Stimulated activated CD8-positive, alpha-beta memory T cell treated with anti-CD3 and anti-CD28 coated beads, Interleukin-2, amount 100 ng/mL, for 1 hour (primary cell): ENCODE results near the gene BANP.
"Not testable (repeated sequence)": the region's sequence is repeated elsewhere in the genome, so short reads cannot be mapped to it uniquely, and the experiment has no call there.

Experiments used
- DNase-seq, 2 donors: peaks; one replicate each; pipeline ENCODE4 v3.0.0-alpha.2; 2020; ENCODE audit warnings: low read depth in 2 of 2

The BANP gene

DNA sequence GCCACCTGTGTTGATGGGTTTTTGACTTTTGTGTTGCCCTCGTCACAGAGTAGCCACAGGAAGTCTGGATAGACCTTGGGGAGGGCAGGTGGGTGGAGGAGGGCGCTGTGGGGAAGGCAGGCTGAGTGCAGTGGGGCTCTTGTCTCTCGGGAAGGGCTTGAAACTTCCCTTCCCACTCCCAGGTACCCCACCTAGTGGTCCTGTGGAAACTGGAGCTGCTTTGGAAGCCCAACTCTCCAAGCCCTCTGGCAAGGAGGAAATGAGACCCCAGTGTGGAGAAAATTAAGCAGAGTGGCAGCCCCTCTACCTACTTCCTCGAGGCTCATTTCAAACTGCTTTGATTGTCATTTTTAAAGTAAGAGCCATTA lies 24.1 kb upstream of the BANP start:
- no peak for DNase-seq

DNA sequence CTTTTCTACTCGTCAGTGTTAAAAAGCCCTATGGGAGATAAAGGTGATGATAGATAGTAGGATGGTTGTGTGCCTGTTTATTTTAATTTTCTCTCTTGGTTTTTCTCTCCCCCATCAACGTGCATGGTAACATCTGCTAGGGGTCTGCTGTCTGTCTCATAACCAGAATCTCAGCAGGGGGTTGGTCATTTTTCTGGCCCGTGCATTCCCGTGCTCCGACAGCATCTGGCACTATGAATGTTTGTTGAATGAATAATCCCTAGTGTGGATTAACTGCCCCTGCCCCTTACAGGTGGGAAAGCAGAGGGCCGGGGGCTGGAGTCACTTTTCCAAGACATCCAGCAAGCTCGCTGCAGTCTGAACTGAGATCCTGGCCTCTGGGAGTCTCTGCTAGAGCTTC lies 21.2 kb upstream of the BANP start:
- no peak for DNase-seq

- DNase-seq = no peak
Measured at GRCh38 chr16:87930456-87930855, 20.8 kb upstream of the BANP start.

DNA sequence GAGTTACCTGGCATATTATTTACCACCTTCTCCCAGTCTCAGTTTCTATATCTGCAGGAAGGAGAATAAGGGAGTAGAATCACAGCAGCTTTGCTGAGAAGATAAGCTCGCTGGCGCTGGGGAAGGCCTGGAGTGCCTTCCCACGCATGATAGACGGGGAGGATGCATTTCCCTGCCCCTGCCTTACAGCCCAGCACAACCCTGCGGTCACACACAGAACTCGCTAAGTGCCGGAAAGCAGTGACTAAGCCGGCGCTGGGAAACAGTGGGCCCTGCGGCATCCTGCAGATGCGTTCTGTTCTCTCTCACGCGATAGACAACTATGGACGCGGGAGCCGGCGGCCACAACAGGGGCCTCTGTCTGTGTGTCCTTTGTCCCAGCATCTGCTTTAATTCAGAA lies 19.7 kb upstream of the BANP start:
- no peak for DNase-seq

DNA sequence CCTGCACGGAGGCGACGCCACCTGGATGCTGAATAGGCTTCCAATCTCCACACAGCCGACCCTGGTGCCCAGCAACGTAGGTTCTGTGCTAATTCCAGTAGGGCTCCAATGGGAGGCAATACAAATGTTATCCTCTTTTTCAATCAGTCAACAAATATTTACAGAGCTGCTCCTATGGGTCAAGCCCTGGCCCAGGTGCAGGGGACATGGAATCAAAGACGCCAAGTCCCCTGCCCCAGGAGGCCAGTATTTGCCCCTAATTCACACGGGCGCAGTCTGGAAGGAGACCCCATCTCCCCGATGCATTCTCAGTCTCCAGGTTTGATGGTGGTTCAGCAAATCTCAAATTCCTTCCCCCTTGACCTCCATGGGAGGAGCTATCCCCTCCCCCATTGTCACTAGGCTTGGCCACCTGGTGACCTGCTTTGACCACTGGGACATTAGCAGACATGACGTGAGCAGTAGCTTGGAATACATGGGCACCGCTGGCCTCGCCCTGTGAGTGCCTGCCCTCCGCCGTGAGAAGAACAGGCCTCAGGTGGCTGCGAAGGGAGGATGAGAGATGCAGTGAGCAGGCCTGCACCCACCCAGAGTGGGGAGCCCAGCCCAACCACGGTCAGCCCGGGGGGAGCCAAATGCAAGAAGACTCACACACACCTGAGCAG lies 18.6 kb upstream of the BANP start:
- DNase-seq = not testable (repeated sequence)

GRCh38 chr16:87933140-87933495 lies 18.1 kb upstream of the BANP start:
- DNase-seq = no peak

DNA sequence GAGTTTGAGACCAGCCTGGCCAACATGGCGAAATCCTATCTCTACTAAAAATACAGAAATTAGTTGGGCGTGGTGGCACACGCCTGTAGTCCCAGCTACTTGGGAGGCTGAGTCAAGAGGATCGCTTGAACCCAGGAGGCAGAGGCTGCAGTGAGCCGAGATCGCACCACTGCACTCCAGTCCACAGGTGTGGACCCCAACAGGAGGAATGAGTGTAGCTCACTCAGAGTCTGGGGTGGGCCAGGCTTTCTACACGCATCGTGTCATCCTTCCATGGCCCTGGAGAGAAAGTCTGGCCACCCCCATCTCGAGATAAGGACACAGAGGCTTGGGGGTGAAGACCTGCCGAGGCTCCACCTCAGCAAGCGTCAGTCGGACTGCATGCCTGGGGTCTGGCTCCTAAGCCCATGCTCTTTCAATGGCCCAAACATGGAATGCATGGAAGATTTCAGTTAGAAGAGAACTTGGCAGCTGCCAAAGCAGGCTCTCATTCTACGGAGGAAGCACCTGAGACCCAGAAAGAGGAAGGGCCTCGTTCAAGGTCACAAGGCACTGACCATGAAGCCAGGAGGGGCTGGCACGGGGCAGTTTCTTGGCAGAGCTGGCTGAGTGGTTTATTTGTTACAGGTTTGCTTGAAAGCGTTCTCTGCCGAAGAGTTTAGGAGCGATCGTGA lies 16.3 kb upstream of the BANP start:
- DNase-seq = not testable (repeated sequence)

DNA sequence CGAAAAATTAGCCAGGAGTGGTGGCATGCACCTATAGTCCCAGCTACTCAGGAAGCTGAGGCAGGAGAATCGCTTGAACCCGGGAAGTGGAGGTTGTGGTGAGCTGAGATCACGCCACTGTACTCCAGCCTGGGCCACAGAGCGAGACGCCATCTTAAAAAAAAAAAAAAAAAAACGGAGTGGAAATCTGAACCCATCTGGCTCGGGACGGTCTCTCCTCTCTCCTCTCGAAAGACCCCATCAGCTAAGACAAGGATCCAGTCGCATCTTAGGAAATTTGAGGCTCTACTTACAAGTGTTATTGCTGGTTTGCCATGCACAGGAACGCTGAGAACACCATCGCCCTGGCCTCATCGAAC lies 15.2 kb upstream of the BANP start:
- not testable (repeated sequence) for DNase-seq

DNA sequence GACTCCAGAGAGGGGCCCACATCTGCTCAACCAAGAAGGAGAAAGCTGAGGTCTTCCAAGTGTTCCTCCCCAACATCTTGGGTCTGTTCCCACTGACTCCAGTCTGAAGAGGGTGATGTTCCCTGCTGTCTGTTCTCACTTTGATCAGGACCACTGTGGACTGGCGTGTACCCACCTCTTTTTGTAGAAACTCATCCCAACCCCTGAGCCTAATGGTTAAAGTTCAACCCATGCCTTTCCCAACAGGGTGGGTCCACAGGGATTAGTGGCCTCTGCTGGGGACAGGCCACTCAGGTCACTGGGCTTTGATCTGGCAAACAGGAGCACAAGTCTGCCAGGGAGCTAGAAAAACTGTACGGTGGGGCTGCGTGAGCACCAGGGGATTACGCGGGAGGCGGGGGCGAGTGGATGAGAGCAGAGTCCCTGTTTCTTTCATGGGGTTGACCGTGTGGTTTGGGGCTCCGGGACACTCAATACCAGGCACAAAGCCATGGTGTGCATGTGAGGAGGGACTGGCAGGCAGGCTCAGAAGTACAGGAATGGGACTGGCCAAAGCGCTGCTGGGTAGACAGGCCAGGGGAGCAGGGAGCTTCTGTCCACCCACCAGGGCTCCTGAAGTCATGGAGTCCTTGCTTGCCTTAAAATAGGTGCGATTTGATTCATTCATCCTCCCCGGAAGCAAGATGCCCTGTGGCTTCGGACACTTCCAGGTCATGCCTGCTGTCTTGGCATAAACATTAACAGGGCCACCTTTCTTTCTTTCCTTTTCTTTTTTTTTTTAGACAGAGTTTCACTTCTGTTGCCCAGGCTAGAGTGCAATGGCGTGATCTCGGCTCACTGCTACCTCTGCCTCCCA lies 14.6 kb upstream of the BANP start, which contains the start of gene CA5A:
CA5A (minus strand) TSS at position 155 of the 856 bp plus-strand sequence; CDS start at position 76, 79 bp downstream.
- DNase-seq = no peak

- DNase-seq = not testable (repeated sequence)
Measured at GRCh38 chr16:87937231-87937542, 14.0 kb upstream of the BANP start.

- no peak for DNase-seq
Measured at GRCh38 chr16:87938412-87938949, 12.8 kb upstream of the BANP start.

DNA sequence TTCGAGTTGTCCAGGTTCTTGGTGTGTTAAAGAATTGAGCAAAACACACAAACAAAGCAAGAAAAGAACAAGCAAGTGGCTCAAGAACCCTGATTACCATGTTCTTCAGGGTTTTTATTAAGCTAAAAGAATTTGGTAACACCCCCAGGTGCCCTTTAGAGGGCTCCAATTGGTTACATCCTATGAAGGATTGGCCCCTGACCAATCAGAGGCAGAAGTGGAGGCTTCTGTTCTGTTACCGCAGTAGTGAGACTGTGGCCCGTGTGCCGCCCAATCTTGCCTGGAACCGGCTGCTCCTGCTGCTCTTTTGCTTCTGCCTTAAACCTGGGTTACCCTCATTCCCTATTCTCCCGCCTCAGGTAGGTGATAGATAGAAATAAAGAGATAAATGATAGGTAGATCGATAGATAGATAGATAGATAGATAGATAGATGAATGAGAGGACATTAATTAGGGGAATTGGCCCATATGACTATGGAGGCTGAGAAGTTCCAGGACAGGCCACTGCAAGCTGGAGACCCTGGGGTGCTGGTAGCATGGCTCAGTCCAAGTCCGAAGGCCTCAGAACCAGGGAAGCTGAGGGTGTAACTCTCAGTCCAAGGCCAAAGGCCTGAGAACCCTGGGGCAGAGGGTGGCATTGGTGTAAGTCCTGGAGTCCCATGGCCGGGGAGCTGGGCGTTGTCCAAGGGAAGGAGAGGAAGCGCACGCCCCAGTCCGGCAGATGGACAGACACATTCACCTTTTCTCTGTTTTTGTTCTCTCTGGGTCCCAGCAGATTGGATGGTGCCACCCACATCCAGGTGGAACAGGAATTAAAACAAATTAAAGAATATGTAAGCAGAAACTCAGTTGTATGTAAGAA lies 11.4 kb upstream of the BANP start:
- no peak for DNase-seq

DNA sequence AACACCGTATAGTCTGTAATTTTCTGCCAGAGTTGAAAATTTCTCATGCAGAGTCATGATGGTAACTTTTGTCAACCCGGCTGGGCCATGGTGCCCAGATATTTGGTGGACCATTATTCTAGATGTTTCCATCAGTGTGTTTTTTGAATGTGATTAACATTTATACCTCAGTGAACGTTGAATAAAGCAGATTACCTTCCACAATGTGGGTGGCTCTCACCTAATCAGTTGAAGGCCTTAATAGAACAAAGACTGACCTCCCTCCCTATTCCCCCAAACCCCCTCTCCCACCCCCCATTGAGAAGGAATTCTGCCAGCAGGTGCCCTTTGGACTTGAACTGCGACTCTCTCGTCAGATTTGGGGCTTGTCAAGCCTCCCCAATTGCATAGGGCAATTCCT lies 8.6 kb upstream of the BANP start:
- DNase-seq = no peak

GRCh38 chr16:87945351-87946042 lies 5.7 kb upstream of the BANP start:
- DNase-seq = no peak

GRCh38 chr16:87946596-87947347 lies 4.5 kb upstream of the BANP start:
- no peak for DNase-seq

DNA sequence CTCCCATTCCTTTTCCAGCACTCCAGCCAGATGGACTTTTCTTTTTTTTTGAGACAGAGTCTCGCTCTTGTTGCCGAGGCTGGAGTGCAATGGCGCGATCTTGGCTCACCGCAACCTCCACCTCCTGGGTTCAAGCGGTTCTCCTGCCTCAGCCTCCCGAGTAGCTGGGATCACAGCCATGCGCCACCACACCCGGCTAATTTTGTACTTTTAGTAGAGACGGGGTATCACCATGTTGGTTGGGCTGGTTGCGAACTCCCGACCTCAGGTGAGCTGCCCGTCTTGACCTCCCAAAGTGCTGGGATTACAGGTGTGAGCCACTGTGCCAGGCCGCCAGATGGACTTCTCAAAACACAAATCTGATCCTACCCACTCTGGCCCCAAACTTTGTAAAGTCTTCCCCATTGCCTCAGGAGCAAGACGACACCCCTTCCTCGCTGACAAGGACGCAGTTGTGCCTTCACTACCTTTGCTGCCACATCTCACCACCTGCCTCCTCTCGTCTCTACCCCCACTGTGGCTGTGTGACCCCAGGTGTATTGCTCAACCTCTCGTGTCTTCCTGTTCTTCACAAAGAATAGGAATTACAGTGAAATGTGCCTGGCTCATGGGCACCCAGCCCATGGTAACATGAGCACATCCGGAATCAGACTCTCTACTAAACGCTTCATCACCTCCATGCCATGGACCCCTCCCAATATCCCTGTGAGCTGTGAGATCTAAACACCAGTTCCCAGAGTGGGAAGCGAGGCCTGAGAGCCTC lies 3.7 kb upstream of the BANP start:
- no peak for DNase-seq

DNA sequence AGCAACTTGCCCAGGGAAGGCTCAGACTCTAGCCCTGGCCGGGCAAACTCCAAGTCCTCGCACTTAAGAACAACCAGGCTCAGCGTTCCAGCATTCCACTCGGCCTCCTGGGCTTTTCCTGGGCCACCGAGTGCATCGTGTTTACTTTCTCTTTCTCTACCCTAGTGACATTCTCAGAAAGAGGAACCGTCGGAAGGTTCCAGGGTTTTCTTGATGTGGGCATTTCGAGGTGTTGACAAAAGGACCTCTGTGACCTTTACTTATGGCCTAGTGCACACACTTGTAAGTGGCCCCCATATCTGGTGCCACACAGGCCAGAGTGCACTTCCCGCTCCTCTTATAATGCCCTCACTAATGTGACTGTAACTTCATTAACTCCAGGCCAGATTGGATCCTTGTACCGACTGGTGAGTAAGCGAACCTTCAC lies 3.1 kb upstream of the BANP start:
- DNase-seq = no peak

GRCh38 chr16:87948735-87949070 lies 2.5 kb upstream of the BANP start:
- DNase-seq = no peak

DNA sequence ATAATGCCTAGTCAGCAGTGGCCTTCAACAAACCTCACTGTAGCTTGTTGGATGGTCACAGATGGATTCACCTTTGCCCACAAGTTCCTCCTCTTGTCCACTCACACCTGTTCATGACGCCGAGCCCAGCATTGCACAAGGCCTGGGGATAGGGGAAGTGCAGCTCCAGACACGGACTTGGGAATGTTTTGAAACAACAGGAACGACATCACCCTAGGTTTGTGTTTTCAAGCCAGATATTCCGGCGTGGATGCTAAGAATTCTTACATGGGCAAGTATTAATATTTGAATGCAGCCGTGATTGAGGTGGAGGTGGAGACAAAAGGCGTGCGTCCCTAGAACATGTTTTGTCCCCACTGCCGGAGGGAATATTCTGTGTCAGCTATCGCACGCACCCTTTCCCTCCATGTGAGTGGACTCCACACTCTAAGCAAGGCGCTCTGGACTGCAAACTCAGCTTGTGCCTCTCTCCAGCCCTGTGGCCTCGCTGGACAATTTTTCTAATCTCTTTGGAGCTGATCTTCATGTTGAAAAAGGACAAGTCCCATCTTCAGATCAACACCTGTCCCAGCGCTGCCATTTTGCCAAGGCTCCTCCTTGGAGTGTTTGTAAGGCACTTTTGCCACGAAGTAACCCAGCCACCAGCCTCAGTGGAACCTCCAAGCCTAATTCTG lies 2.0 kb upstream of the BANP start:
- no peak for DNase-seq
